Endodermal cell (in vitro differentiated cells): ENCODE data around the gene CTRB1. TPM values are rescaled to one million over a fixed set of nuclear protein-coding genes. Genes with fewer than 3 reads are reported as not detected.
"Not testable (repeated sequence)": the region's sequence is repeated elsewhere in the genome, so short reads cannot be mapped to it uniquely, and the experiment has no call there.

Source experiments
- DNase-seq: peaks from one replicate; pipeline ENCODE4 v3.0.0-alpha.2; 2017
- H3K27ac ChIP-seq: 2 replicates; pipeline ENCODE4 v1.5.1; 2013; ENCODE audit warnings: mild to moderate bottlenecking, low read depth, low read length, moderate library complexity
- H3K27me3 ChIP-seq: 2 replicates; pipeline ENCODE4 v1.6.1; 2013; ENCODE audit warnings: mild to moderate bottlenecking, low read length, moderate library complexity; ENCODE audit not compliant: insufficient read depth, control insufficient read depth, poor library complexity, severe bottlenecking
- H3K36me3 ChIP-seq: 2 replicates; pipeline ENCODE4 v1.7.0; 2013; ENCODE audit warnings: mild to moderate bottlenecking, low read length, moderate library complexity; ENCODE audit not compliant: control insufficient read depth, insufficient read depth
- H3K4me1 ChIP-seq: one replicate; pipeline ENCODE4 v1.7.0; 2013; ENCODE audit warnings: low read length; ENCODE audit not compliant: control insufficient read depth, insufficient read depth
- H3K4me3 ChIP-seq: 2 replicates; pipeline ENCODE4 v1.5.1; 2013; ENCODE audit warnings: mild to moderate bottlenecking, low read length, moderate library complexity
- H3K9ac ChIP-seq: 2 replicates; pipeline ENCODE4 v1.6.1; 2013; ENCODE audit warnings: mild to moderate bottlenecking, low read length, moderate library complexity; ENCODE audit not compliant: poor library complexity, severe bottlenecking; ENCODE audit errors: extremely low read depth
- H3K9me3 ChIP-seq: 2 replicates; pipeline ENCODE4 v1.6.1; 2013; ENCODE audit warnings: mild to moderate bottlenecking, low read length, moderate library complexity; ENCODE audit not compliant: control insufficient read depth
- H3K27ac Mint-ChIP-seq: 2 replicates; pipeline ENCODE4 v1.8.0; 2020; ENCODE audit warnings: mixed read lengths
- H3K27me3 Mint-ChIP-seq: 2 replicates; pipeline ENCODE4 v1.8.0; 2021; ENCODE audit warnings: mild to moderate bottlenecking, mixed read lengths; ENCODE audit not compliant: insufficient read depth
- H3K36me3 Mint-ChIP-seq: 2 replicates; pipeline ENCODE4 v1.8.0; 2020; ENCODE audit warnings: low read depth, mixed read lengths
- H3K4me1 Mint-ChIP-seq: 2 replicates; pipeline ENCODE4 v1.8.0; 2020; ENCODE audit warnings: mixed read lengths
- H3K4me3 Mint-ChIP-seq: 2 replicates; pipeline ENCODE4 v1.8.0; 2020; ENCODE audit warnings: mild to moderate bottlenecking, moderate library complexity, mixed read lengths
- H3K9me3 Mint-ChIP-seq: 2 replicates; pipeline ENCODE4 v1.8.0; 2020; ENCODE audit warnings: mild to moderate bottlenecking, mixed read lengths
- WGBS, 2 experiments: methylation state at CpG; one replicate each; pipeline versions ENCODE4 v1.1.5 to v1.1.7; 2013; ENCODE audit warnings: missing lambda C conversion rate in 2 of 2, mixed read lengths in 1 of 2; ENCODE audit not compliant: insufficient coverage in 1 of 2, insufficient read length in 1 of 2; 5-methylcytosine and 5-hydroxymethylcytosine counted together
- total RNA-seq, 2 donors: library from RNA; stranded (reverse); fragmentation: NEBNext Ultra II Directional in 1 of 2; extraction: Animal tissue kit (Norgen Biotek cat#: 25700) in 1 of 2; gene quantifications; 2 replicates in 1 of 2; 3 replicates in 1 of 2; pipeline ENCODE4 v1.2.1, GENCODE V29; 2021
- TF ChIP-seq, protein P1 (sequence below): fragments of 200-600 bp; sonication (generic); conservative IDR thresholded peaks from 2 replicates; pipeline ENCODE4 v1.5.0; 2021; ENCODE audit warnings: antibody characterized with exemption, mild to moderate bottlenecking

CTRB1 gene
- total RNA-seq, 2 donors from 2014 or later: not detected

DNA sequence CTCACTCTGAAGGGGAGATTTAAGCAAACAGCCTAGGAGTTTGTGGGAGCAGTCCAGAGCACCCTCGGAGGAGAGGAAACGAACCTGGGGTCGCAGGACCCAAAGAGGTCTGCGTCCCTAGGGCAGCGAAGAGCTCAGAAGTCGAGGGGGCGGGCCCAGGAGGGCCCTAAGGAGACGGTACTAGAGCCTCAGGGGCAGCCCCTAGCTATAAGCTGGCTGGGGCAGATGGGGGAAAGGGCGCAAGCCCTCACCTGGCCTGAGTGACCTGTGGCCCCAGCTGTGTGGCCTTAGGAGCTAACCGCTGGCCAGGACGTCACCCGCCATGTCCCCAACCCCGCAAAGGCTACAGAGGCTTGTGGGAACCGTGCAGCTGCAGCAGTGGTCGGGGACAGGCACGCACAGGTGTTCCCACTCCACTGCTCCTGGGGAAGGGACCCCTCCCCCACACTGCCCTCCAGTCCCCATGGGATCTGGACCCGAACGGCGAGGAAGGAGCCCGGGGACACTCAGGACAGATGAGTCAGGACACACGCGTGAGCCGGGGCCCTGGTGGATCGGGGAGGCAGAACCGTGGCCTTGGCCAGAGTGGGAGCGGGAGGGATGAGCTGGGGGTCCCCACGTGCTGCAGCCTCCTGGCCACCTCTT, 9.8 kb upstream of the CTRB1 start:
- H3K4me1 Mint-ChIP-seq: peaks cover 8% of the 10 kb centered on the region
- no peaks in the 10 kb centered on the region for H3K36me3 Mint-ChIP-seq
- Histone ChIP-seq H3K27ac (no peak overlapping the region), H3K4me1 (no peaks in the 10 kb centered on the region), H3K4me3 (no peak overlapping the region), H3K9me3 (no peaks in the 10 kb centered on the region), H3K9ac (no peak overlapping the region), H3K27me3 (no peaks in the 10 kb centered on the region), H3K36me3 (no peaks in the 10 kb centered on the region)
- TF ChIP-seq, protein P1, sequence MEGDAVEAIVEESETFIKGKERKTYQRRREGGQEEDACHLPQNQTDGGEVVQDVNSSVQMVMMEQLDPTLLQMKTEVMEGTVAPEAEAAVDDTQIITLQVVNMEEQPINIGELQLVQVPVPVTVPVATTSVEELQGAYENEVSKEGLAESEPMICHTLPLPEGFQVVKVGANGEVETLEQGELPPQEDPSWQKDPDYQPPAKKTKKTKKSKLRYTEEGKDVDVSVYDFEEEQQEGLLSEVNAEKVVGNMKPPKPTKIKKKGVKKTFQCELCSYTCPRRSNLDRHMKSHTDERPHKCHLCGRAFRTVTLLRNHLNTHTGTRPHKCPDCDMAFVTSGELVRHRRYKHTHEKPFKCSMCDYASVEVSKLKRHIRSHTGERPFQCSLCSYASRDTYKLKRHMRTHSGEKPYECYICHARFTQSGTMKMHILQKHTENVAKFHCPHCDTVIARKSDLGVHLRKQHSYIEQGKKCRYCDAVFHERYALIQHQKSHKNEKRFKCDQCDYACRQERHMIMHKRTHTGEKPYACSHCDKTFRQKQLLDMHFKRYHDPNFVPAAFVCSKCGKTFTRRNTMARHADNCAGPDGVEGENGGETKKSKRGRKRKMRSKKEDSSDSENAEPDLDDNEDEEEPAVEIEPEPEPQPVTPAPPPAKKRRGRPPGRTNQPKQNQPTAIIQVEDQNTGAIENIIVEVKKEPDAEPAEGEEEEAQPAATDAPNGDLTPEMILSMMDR: no peak
- WGBS, 2 experiments: 91 to 92% methylated on average over 20 to 27 of the region's 27 CpGs
- peak; percentile 50 for DNase-seq
- no peak overlapping the region for H3K27ac Mint-ChIP-seq
- no peaks in the 10 kb centered on the region for H3K27me3 Mint-ChIP-seq
- H3K9me3 Mint-ChIP-seq: no peaks in the 10 kb centered on the region
- no peak overlapping the region for H3K4me3 Mint-ChIP-seq

DNA sequence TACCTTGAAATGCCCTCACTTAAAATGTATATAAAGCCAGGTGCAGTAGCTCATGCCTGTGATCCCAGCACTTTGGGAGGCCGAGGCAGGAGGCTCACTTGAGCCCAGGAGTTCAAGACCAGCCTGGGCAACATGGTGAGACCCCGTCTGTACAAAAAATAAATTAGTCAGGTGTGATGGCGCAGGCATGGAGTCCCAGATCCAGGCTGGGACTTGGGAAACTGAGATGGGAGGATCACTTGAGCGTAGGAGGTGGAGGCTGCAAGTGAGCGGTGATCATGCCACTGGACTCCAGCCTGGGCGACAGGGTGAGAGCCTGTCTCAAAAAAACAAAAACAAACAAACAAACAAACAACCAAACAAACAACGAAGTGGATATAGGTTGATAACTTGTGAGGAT, 9.3 kb upstream of the CTRB1 start:
- not testable (repeated sequence) for DNase-seq

DNA sequence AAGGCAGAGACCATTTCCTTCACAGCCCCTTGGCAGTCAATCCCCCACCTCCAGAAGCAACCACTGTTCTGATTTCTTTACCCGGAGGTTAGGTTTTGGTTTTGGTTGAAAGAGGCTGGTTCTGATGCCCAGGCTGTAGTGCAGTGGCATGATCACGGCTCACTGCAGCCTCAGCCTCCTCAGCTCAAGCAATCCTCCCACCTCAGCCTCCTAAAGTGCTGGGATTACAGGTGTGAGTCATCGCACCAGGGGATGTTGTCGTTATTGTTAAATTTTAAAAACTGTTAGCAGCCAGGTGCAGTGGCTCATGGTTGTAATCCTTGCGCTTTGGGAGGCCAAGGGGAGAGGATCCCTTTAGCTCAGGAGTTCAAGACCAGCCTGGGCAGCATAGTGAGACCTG, 8.8 kb upstream of the CTRB1 start:
- no peak overlapping the region for H3K4me3 ChIP-seq
- TF ChIP-seq, protein P1: no peak
- Mint-ChIP-seq H3K36me3 (no peaks in the 10 kb centered on the region), H3K4me3 (no peak overlapping the region), H3K27ac (no peak overlapping the region), H3K27me3 (no peaks in the 10 kb centered on the region), H3K9me3 (no peaks in the 10 kb centered on the region), H3K4me1 (peaks cover 8% of the 10 kb centered on the region)
- H3K27me3 ChIP-seq: no peaks in the 10 kb centered on the region
- H3K27ac ChIP-seq: no peak overlapping the region
- H3K9ac ChIP-seq: no peak overlapping the region
- H3K4me1 ChIP-seq: no peaks in the 10 kb centered on the region
- H3K36me3 ChIP-seq: no peaks in the 10 kb centered on the region
- no peak for DNase-seq
- 90 to 92% methylated on average over 2 to 5 of the region's 5 CpGs for WGBS, 2 experiments
- no peaks in the 10 kb centered on the region for H3K9me3 ChIP-seq

More for the DNA sequence above, 9.3 kb upstream of the CTRB1 start:
- not testable (repeated sequence) for H3K36me3 Mint-ChIP-seq, H3K9me3 ChIP-seq, H3K4me1 Mint-ChIP-seq, H3K4me1 ChIP-seq, H3K36me3 ChIP-seq, H3K27me3 Mint-ChIP-seq, H3K9ac ChIP-seq, H3K27me3 ChIP-seq, H3K27ac Mint-ChIP-seq, H3K4me3 Mint-ChIP-seq, H3K27ac ChIP-seq, H3K4me3 ChIP-seq, H3K9me3 Mint-ChIP-seq
- WGBS, 2 experiments: 93 to 98% methylated on average over 4 to 7 of the region's 7 CpGs

DNA sequence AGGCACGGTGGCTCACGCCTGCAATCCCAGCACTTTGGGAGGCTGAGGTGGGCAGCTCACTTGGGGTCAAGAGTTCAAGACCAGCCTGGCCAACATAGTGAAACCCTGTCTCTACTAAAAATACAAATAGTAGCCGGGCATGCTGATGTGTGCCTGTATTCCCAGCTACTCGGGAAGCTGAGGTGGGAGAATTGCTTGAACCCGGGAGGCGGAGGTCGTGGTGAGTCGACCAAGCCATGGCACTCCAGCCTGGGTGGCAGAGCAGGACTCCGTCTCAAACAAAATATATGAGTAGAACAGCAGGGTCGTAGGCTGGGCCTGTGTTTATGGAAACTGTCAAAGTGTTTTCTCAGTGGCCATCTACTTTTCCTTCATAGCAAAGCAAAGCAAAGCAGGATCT, 7.5 kb upstream of the CTRB1 start:
- 93 to 96% methylated on average over 10 of the region's 10 CpGs for WGBS, 2 experiments

More for the DNA sequence above, 7.5 kb upstream of the CTRB1 start:
- H3K4me1 ChIP-seq, H3K27ac Mint-ChIP-seq, H3K27me3 Mint-ChIP-seq, H3K27me3 ChIP-seq, H3K4me3 Mint-ChIP-seq, H3K4me1 Mint-ChIP-seq, H3K27ac ChIP-seq, H3K9ac ChIP-seq, DNase-seq, H3K36me3 Mint-ChIP-seq, H3K4me3 ChIP-seq, H3K36me3 ChIP-seq, H3K9me3 ChIP-seq, H3K9me3 Mint-ChIP-seq: not testable (repeated sequence)
